ENCODE measurements around the gene THOC1. TPM values are rescaled to one million over a fixed set of nuclear protein-coding genes. Genes with fewer than 3 reads are reported as not detected.

The THOC1 gene
- total and polyA plus RNA-seq, 2 experiments from 2014 or later: 73.0 to 108 TPM

DNA sequence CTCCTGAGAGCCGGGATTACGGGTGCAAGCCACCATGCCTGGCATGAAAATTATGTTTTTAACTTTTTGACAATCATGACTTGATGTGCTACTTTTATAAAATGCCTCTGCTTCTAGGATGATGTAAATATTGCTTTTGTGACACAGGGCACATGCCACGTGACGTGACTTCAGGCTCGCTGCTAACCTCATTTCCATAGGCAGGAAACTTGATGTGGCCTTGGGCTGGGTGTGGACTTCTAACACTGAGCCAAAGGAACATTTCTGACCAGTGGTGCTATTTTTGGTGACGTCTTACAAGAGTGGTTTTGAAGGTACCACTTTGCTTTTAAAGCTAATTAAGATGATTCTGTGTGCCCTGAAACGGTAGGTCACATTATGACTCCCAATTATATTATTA lies 34.2 kb upstream of the THOC1 start:
- no peak for ATAC-seq
- H3K79me2 ChIP-seq (replicated peaks; ENCODE audit: insufficient read depth): no peaks in the 10 kb centered on the region
- no peak overlapping the region for H3K4me3 ChIP-seq
- no peak overlapping the region for H3K27ac ChIP-seq (ENCODE audit: low read depth)
- no peaks in the 10 kb centered on the region for H3K36me3 Mint-ChIP-seq (ENCODE audit: low read depth)
- H2AFZ ChIP-seq: no peak overlapping the region
- DNase-seq (ENCODE audit: low spot score): no peak
- H3K4me2 ChIP-seq: no peak overlapping the region
- peaks cover 2% of the 10 kb centered on the region for H3K27me3 Mint-ChIP-seq (ENCODE audit: insufficient read depth, low read depth, poor library complexity)
- no peaks in the 10 kb centered on the region; the same call in 2 of the 3 replicates for H3K9me3 Mint-ChIP-seq
- no peaks in the 10 kb centered on the region for H3K36me3 ChIP-seq (ENCODE audit: insufficient read depth)
- H3F3A ChIP-seq (replicated peaks; ENCODE audit: low read depth): no peaks in the 10 kb centered on the region
- H3K27me3 ChIP-seq (ENCODE audit: insufficient read depth): no peaks in the 10 kb centered on the region
- no peaks in the 10 kb centered on the region for H4K20me1 ChIP-seq (replicated peaks; ENCODE audit: insufficient read depth)
- H3K4me3 Mint-ChIP-seq: no peak overlapping the region
- H3K9me2 ChIP-seq (ENCODE audit: insufficient read depth): no peaks in the 10 kb centered on the region
- TF ChIP-seq EZH2 (IDR thresholded peaks at IDR 0.05; ENCODE audit: low read depth, unreplicated experiment) (no peak), CREB1 (CRISPR knock-in tag; IDR thresholded peaks at IDR 0.05; ENCODE audit: low read depth) (no peak), ZNF114 (CRISPR knock-in tag; IDR thresholded peaks at IDR 0.05) (no peak), CTCF (conservative IDR thresholded peaks at IDR 0.05; ENCODE audit: low read depth in 2 of 2) (no peak), ZNF462 (CRISPR knock-in tag; IDR thresholded peaks at IDR 0.05) (no peak), EZH2phosphoT487 (IDR thresholded peaks at IDR 0.05; ENCODE audit: unreplicated experiment) (no peak), NANOG (IDR thresholded peaks at IDR 0.05; ENCODE audit: borderline replicate concordance) (no peak), POLR2AphosphoS5 (IDR thresholded peaks at IDR 0.05; ENCODE audit: low read depth) (no peak), STAT1 (IDR thresholded peaks at IDR 0.05; ENCODE audit: unreplicated experiment) (no peak), ZNF331 (CRISPR knock-in tag; IDR thresholded peaks at IDR 0.05; ENCODE audit: low read depth) (no peak), JUNB (IDR thresholded peaks at IDR 0.05; ENCODE audit: unreplicated experiment) (no peak)
- TF ChIP-seq, protein P1, sequence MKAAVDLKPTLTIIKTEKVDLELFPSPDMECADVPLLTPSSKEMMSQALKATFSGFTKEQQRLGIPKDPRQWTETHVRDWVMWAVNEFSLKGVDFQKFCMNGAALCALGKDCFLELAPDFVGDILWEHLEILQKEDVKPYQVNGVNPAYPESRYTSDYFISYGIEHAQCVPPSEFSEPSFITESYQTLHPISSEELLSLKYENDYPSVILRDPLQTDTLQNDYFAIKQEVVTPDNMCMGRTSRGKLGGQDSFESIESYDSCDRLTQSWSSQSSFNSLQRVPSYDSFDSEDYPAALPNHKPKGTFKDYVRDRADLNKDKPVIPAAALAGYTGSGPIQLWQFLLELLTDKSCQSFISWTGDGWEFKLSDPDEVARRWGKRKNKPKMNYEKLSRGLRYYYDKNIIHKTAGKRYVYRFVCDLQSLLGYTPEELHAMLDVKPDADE (IDR thresholded peaks at IDR 0.05): no peak
- TF ChIP-seq, protein P2, sequence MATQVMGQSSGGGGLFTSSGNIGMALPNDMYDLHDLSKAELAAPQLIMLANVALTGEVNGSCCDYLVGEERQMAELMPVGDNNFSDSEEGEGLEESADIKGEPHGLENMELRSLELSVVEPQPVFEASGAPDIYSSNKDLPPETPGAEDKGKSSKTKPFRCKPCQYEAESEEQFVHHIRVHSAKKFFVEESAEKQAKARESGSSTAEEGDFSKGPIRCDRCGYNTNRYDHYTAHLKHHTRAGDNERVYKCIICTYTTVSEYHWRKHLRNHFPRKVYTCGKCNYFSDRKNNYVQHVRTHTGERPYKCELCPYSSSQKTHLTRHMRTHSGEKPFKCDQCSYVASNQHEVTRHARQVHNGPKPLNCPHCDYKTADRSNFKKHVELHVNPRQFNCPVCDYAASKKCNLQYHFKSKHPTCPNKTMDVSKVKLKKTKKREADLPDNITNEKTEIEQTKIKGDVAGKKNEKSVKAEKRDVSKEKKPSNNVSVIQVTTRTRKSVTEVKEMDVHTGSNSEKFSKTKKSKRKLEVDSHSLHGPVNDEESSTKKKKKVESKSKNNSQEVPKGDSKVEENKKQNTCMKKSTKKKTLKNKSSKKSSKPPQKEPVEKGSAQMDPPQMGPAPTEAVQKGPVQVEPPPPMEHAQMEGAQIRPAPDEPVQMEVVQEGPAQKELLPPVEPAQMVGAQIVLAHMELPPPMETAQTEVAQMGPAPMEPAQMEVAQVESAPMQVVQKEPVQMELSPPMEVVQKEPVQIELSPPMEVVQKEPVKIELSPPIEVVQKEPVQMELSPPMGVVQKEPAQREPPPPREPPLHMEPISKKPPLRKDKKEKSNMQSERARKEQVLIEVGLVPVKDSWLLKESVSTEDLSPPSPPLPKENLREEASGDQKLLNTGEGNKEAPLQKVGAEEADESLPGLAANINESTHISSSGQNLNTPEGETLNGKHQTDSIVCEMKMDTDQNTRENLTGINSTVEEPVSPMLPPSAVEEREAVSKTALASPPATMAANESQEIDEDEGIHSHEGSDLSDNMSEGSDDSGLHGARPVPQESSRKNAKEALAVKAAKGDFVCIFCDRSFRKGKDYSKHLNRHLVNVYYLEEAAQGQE (IDR thresholded peaks at IDR 0.05; ENCODE audit: unreplicated experiment): no peak
- peaks cover 24% of the 10 kb centered on the region for H3K4me1 ChIP-seq (ENCODE audit: insufficient read depth)
- H3K4me1 Mint-ChIP-seq: peaks cover 33% of the 10 kb centered on the region
- H3K27ac Mint-ChIP-seq: no peak overlapping the region

Data from GM23338 (cell line).